Esophagus mucosa (tissue), 1 donor: ENCODE data around the gene DCP1A. TPM values are rescaled to one million over a fixed set of nuclear protein-coding genes. Genes with fewer than 3 reads are reported as not detected.
"Not testable (repeated sequence)": the region's sequence is repeated elsewhere in the genome, so short reads cannot be mapped to it uniquely, and the experiment has no call there.

Experiments used
- ATAC-seq: fragments of 200-7000 bp; cut with Tn5 transposase; one replicate; pipeline ENCODE4 v1.9.1; 2020
- total RNA-seq: library from RNA; stranded (reverse); gene quantifications from one replicate; pipeline ENCODE4 v1.2.4, GENCODE V29; 2023
- donor health status: DM: yes; HTN: yes; CAD: no.

Gene DCP1A
- total RNA-seq, 1 donor from 2014 or later: 11.3 TPM

- ATAC-seq: peak; percentile 29
Measured at GRCh38 chr3:53327986-53328385, 19.4 kb downstream of the DCP1A start.

GRCh38 chr3:53324105-53324504, 23.2 kb downstream of the DCP1A start:
- no peak for ATAC-seq

- ATAC-seq: no peak
Measured at GRCh38 chr3:53320697-53321096, 26.6 kb downstream of the DCP1A start.

GRCh38 chr3:53318522-53318921, 28.8 kb downstream of the DCP1A start:
- ATAC-seq: no peak

- no peak for ATAC-seq
Measured at GRCh38 chr3:53312832-53313231, 34.5 kb downstream of the DCP1A start.

GRCh38 chr3:53311882-53312281, 35.5 kb downstream of the DCP1A start:
- ATAC-seq: no peak

GRCh38 chr3:53303957-53304356, 43.4 kb downstream of the DCP1A start:
- ATAC-seq: peak; percentile 25

- no peak for ATAC-seq
Measured at GRCh38 chr3:53303549-53303948, 43.8 kb downstream of the DCP1A start.

- no peak for ATAC-seq
Measured at GRCh38 chr3:53300826-53301225, 46.5 kb downstream of the DCP1A start.

GRCh38 chr3:53299611-53300023, 47.7 kb downstream of the DCP1A start:
- ATAC-seq: peak; percentile 85

GRCh38 chr3:53295410-53295809, 51.9 kb downstream of the DCP1A start:
- no peak for ATAC-seq

GRCh38 chr3:53293867-53294266, 53.5 kb downstream of the DCP1A start:
- no peak for ATAC-seq

GRCh38 chr3:53288214-53288613, 59.1 kb downstream of the DCP1A start:
- no peak for ATAC-seq

GRCh38 chr3:53287131-53287629, 60.2 kb downstream of the DCP1A start:
- ATAC-seq: no peak

GRCh38 chr3:53286727-53287126, 60.6 kb downstream of the DCP1A start:
- no peak for ATAC-seq

GRCh38 chr3:53282581-53282980, 64.8 kb downstream of the DCP1A start:
- no peak for ATAC-seq

GRCh38 chr3:53278667-53279066, 68.7 kb downstream of the DCP1A start:
- ATAC-seq: no peak

GRCh38 chr3:53274938-53275605, 72.3 kb downstream of the DCP1A start:
- ATAC-seq: no peak

GRCh38 chr3:53273146-53273670, 74.1 kb downstream of the DCP1A start:
- ATAC-seq: no peak

- peak; percentile 99 for ATAC-seq
Measured at GRCh38 chr3:53269888-53270880, 77.2 kb downstream of the DCP1A start.

GRCh38 chr3:53269193-53269592, 78.2 kb downstream of the DCP1A start:
- not testable (repeated sequence) for ATAC-seq

GRCh38 chr3:53267766-53268165, 79.6 kb downstream of the DCP1A start:
- ATAC-seq: no peak

GRCh38 chr3:53264718-53265117, 82.6 kb downstream of the DCP1A start:
- ATAC-seq: peak; percentile 64
